Fibroblast of skin of left biceps (primary cell): ENCODE data around the gene AGAP1.

ENCODE experiments used
- DNase-seq, 2 experiments: peaks; one replicate each; pipeline ENCODE4 v3.0.0-alpha.2; 2013; ENCODE audit warnings: low read depth in 2 of 2

AGAP1 gene

GRCh38 chr2:235508371-235509160 lies 14.7 kb downstream of the AGAP1 start:
- DNase-seq, result no peak

GRCh38 chr2:235510318-235510717 lies 16.5 kb downstream of the AGAP1 start:
- DNase-seq, result no peak

GRCh38 chr2:235511187-235511661 lies 17.4 kb downstream of the AGAP1 start:
- peak in 1 of 2 experiments; percentile 37 for DNase-seq

- DNase-seq, result no peak
Observed at GRCh38 chr2:235511751-235512698, 18.2 kb downstream of the AGAP1 start.

GRCh38 chr2:235512699-235513053 lies 18.8 kb downstream of the AGAP1 start:
- no peak for DNase-seq

GRCh38 chr2:235513984-235514626 lies 20.3 kb downstream of the AGAP1 start:
- DNase-seq, result no peak

- DNase-seq, result no peak
Observed at GRCh38 chr2:235514627-235515363, 21.0 kb downstream of the AGAP1 start.

GRCh38 chr2:235515364-235515742 lies 21.5 kb downstream of the AGAP1 start:
- DNase-seq, result no peak

GRCh38 chr2:235515821-235516220 lies 22.0 kb downstream of the AGAP1 start:
- DNase-seq, result no peak

- DNase-seq, result no peak
Observed at GRCh38 chr2:235516257-235516656, 22.4 kb downstream of the AGAP1 start.

GRCh38 chr2:235518322-235519090 lies 24.7 kb downstream of the AGAP1 start:
- DNase-seq, result no peak

- DNase-seq, result no peak
Observed at GRCh38 chr2:235520787-235521186, 26.9 kb downstream of the AGAP1 start.

- DNase-seq, result no peak
Observed at GRCh38 chr2:235521844-235522243, 28.0 kb downstream of the AGAP1 start.

- no peak for DNase-seq
Observed at GRCh38 chr2:235523021-235523420, 29.2 kb downstream of the AGAP1 start.

GRCh38 chr2:235523486-235524150 lies 29.8 kb downstream of the AGAP1 start:
- no peak for DNase-seq

- no peak for DNase-seq
Observed at GRCh38 chr2:235526166-235526565, 32.3 kb downstream of the AGAP1 start.

- no peak for DNase-seq
Observed at GRCh38 chr2:235527806-235528469, 34.1 kb downstream of the AGAP1 start.

GRCh38 chr2:235529621-235530020 lies 35.8 kb downstream of the AGAP1 start:
- no peak for DNase-seq

GRCh38 chr2:235530735-235531134 lies 36.9 kb downstream of the AGAP1 start:
- no peak for DNase-seq

GRCh38 chr2:235532307-235532706 lies 38.5 kb downstream of the AGAP1 start:
- no peak for DNase-seq
